ENCODE results near the gene RERE.
"Not testable (repeated sequence)": the region's sequence is repeated elsewhere in the genome, so short reads cannot be mapped to it uniquely, and the experiment has no call there.

Gene RERE

DNA sequence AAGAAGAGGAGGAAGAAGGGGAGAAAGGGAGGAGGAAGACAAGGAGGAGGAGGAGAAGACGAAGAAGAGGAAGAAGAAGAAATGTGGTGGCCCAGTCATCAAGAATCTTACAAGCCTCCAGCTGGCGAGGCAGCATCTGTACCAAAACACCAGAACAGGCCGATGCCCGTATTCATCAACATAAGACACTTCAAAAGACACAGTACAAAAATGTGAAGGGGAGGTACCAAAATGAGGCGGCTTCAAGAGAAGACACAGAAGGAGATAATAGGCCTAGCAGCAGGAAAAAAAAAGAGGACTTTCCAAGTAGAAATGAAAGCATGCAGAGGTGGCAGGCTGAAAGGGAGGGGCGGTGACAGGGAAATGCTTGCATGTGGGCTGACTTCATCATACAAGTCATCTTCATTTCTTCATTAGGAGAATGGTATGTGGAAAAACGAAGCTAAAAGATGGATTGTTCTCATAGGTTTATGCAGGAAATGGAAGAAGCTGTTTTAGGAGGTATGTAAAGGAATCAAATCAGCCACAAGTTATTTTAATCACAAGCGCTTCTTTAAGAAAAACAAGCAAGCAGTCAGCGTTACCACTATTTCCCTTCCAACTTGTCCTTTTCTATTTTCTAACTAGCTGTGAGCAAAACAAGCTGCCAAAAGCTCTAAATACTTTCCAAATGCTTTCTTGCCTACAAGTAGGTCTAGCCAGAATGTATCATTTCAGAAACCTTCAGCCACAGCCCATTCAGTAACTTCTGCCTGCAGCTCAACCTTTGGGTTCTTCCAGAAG lies 307.2 kb downstream of the RERE start:
- DNase-seq (ENCODE audit: low spot score): peak; percentile 30

DNA sequence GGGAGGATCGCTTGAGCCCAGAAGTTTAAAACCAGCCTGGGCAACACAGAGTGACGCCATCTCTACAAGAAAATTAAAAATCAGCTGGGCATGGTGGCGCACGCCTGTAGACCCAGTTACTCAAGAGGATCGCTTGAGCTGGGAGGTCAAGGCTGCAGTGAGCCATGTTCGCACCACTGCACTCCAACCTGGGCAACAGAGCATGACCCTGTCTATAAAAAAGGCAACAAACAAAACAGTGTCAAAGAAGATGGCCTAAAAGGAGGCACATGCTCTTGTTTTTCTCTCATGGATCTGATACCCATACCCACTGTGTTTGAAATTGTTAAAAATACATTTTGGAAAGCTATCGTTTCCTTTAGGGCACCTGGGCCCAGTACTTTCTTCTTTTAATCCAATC lies 307.9 kb downstream of the RERE start:
- no peak for DNase-seq (ENCODE audit: low spot score)

DNA sequence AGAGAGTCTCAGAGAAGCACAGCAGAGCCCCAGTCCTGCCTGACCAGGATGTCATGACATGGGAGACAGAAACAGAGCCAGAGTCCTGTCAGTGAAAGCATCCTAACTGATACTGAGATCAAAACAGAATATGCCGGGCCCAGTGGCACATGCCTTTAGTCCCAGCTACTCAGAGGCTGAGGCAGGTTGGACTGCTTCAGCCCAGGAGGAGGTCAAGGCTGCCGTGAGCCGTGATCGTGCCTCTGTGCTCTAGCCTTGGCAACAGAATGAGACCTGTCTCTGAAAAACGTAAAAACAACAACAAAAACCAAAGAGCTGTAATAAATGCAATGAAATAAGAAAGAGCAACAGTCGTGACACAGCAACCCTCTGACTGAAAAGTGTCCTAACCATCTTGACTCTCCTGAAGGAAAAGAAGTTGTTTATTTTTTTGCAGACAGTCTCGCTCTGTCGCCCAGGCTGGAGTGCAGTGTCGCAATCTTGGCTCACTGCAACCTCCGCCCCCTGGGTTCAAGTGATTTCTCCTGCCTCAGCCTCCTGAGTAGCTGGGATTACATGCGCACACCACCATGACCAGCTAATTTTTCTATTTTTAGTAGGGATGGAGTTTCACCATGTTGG lies 310.3 kb downstream of the RERE start:
- no peak for DNase-seq (ENCODE audit: low spot score)

DNA sequence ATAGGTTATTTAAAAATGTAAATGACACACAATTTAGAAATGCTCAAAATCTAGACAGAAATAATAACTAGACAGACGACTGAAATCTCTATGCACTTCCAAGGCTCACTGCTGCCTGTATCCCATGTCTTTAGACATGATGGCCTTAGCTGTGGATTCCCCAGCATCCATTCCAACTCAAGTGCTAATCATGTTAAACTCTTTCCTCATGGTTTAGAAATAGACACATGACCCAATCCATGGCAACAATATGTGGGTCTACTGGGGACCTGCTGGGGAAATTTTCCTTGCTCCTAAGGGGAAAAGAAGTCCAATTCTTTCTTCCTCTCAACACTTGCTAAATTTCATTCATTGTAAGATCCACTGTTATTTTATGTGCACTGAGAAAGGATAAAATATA lies 311.0 kb downstream of the RERE start:
- no peak for DNase-seq (ENCODE audit: low spot score)

DNA sequence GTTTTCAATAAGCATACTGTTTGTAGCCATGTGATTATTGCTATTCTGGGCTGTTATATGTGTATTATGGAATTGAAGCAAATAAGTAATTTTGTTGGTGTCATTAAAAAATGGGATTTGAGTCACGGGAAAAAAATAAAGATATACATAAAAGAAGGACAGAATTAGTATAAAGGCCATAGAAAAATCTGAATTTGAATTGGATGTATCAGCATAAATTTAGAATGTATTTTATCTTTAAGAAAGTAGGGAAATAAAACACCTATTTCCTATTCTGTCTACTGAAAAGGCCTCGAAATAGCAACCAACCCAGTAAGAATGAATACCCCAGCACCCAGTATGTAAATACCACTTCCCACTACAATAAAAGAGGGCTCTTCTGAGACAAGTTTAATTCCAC lies 313.6 kb downstream of the RERE start:
- no peak for DNase-seq (ENCODE audit: low spot score)

DNA sequence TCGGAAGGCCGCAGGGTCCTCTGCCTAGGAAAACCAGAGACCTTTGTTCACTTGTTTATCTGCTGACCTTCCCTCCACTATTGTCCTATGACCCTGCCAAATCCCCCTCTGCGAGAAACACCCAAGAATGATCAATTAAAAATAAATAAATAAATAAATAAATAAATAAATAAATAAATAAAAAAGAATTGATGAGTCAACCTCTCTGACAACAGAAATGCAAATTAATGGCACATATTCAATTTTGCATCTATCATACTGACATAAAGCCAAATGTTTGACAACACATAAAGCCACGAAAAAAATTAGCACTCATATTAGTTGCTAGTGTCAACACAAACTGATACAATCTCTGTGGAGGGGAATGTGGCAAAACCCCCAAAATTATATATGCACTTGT lies 314.5 kb downstream of the RERE start:
- not testable (repeated sequence) for DNase-seq (ENCODE audit: low spot score)

DNA sequence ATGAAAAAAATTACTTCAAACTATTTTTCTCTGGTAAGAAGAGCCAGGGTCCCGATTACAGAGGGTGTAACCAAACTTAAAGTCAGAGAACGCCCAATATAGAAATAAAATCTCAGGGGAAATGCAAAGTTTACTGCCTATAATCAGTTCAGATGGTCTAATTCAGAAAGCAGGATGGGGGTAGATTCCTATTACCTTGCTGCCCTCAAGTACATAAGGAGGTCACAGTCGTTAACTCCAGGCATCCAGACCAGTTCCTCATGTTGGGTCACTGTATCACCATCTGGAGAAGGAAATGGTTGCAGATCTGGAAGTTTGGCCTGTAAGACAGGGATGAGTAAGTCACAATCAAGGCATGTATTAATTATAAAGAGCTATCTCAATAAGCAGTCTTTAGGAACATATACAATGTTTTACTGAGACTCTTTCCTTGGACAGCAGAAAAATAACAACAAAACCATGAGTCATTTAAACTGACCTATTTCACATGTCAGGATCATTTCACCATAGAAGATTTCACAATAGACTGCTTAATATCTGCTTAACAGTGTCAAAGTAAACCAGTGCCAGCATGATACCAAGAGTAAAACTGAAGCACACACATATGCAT lies 320.1 kb downstream of the RERE start:
- DNase-seq (ENCODE audit: low spot score): no peak

DNA sequence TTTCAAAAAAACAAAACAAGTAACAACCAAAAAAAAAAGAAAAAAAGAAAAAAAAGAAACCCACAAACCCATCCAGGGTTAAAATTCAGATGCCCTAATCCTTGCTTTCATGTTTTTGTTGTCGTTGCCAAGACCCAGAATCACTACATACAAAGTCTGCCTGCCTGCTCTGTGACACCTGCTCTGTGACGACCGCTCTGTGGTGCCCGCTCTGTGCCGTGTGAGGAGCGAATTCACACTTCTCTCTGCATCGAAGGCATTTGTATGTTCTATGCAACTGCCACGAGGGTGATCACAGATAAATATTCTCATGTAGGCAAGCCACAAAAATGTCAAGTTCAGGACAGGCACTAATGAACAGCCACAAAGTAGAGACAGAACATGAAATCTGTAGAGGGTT lies 321.0 kb downstream of the RERE start:
- DNase-seq (ENCODE audit: low spot score): no peak

DNA sequence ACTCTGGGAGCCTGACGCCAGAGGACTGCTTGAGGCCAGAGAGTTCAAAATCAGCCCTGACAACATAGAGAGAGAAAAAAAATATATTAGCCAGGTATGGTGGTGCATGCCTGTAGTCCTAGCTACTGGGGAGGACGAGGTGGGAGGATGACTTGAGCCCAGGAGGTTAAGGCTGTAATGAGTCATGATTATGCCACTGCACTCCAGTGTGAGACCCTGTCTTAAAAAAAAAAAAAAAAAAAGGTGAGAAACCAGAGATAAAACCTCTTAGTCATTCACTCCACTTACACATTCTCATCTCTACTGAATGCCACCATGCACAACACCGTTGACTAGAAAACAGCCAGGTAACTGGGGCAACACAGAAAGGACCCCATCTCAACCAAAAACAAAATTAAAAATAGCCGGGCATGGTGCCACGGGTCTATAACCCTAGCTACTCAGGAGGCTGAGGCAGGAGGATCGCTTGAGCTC lies 321.5 kb downstream of the RERE start:
- DNase-seq (ENCODE audit: low spot score): peak; percentile 65

DNA sequence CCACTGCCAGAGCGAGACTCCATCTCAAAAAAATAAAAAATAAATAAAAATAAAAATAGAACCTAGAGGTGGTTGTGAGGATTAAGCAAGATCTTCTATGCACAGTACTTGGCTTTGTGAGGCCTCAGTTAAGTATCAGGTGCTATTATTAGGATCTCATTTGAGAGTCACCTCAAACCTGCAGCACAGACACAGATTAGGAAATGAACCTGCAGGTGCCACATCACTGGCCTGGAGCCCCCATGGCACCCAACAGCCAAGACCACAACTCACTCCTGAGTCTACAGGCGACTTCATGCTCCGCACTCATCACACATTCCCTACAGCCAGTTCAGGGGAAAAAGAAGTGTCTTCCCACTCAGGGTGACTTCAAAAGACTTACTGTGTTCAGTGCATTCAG lies 322.8 kb downstream of the RERE start:
- DNase-seq (ENCODE audit: low spot score): no peak

DNA sequence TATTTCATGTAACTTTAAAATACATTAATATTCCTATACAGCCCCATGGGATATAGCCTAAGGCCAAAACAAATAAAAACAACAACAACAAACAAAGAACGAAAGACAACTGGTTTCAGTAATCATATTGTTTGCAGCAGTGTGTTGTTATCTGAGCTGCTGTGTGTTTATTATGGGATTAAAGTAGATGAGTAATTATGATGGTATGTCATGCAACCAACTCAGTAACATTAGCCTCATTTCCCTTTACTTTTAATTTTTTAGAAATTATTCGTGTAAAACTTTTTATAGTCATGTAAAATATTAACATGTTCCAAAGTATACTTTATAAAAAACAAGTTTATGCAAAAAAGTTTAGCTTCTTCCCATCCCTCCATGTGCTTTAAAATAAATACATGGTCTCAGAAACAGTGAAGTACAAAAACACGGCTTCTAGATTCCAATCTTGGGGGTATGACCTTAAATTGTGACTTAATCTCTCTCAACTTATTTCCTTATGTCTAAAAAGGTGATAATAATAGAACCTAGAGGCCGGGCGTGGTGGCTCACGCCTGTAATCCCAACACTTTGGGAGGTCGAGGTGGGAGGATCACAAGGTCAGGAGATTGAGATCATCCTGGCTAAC lies 323.4 kb downstream of the RERE start:
- DNase-seq (ENCODE audit: low spot score): no peak

DNA sequence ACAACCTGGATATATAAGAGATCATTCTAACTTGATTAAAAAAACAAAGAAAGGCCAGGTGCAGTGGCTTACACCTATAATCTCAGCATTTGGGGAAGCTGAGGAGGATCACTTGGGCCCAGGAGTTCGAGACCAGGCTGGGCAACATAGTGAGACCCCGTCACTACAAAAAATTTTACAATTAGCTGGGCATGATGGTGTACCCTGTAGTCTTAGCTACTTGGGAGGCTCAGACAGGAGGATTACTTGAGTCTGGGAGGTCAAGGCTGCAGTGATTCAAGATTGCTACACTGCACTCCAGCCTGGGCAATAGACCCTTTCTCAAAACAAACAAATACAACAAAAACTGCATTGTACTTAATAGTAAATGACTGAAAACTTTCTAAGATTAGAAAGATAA lies 330.2 kb downstream of the RERE start:
- DNase-seq (ENCODE audit: low spot score): no peak

DNA sequence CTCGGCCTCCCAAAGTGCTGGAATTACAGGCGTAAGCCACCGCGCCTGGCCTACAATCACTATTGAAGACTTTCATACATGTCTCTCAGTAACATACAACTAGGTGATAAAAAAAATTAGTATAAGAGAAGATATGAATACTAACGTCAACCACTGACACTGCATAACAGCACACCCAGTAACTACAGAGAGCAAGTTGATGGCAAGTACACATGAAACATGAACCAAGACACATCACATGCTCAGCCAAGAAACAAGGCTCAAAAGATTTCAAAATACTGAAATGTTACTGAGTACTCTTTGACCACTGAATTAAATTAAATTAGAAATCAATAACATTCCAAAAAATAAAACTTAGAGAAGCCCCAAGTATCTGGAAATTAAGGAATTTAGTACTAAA lies 331.4 kb downstream of the RERE start:
- no peak for DNase-seq (ENCODE audit: low spot score)

DNA sequence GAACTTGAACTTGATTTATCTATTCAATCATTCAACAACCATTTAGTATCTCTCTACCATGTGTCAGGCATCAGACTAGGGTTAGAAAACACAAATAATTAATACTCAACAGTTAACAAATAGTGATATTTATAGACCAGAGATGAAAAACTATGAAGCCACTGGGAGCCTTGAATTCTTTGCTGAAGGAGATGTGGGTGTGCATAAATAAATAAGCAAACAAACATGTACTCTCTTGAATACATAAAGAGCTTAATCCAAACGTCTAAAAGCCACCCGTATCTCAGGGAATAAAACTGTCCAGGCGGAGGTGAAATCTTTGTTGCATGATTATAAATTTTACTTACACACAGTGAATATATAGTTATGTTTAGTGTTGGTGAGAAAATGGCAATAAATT lies 333.9 kb downstream of the RERE start:
- no peak for DNase-seq (ENCODE audit: low spot score)

DNA sequence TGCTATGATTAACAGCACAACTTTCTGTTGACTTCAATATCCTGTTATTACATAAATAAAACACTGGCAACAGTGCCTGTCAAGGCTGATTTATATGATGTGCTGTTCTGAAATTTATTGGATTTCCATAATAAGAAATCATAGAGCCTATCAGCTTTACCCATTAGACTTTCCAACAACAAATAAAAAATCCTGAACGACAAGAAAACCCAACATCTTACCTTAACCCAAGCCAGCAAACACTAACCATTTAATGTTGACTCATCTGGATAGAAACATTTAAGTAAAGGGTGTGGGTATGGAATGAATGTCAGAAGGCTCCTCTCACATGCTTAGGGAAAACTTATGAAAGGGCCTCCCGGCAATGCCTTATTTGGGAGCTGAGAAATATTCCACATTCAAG lies 334.5 kb downstream of the RERE start:
- no peak for DNase-seq (ENCODE audit: low spot score)

DNA sequence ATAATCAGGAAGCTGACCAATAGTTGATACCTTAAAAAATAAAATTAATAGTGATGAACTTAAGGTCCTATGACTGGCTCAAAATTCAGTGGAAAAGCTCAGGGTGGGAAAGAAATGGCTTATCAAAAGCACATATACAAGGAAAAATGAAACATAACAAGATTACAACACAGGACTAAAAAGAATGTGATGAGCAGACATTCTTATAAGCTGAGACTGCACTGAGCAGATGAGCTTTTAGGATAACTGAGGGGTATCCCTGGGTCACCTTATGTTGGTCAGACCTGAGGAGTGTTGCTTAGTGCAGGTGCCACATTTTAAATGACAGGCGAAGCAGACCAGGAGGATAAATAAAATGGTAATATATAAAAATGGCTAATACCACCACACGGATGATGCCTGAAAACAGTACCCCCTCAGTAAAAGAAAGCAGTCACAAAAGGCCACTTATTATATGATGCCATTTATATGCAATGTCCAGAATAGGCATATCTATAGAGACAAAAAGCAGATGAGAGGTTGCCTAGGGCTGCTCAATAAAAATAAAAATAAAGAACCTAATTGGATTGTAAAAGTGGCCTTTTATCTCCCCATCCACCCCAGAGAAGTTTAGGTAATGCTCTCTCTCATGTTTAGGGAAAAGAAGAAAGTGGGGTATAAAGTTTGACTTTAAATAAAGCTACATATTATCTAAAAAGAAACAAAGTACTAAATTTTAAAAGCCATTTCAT lies 335.6 kb downstream of the RERE start:
- no peak for DNase-seq (ENCODE audit: low spot score)

DNA sequence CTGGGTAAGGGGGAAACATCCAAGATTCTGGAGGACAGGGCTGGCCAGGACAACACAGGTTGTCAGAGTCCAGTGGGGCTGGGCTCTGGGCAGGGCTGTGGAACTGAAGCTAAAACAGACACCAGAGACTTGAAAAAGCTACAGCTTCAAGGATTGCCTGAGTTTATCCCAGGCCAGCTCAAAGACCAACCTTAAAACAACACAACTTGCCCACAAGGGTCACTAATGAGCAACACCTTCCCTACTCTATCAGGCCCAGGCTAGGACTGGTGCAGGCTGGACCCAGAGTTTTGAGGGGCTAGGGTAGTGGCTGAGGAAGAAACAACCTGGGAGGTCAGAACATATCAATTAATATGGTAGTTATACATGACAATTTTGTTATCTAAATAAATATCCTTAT lies 338.9 kb downstream of the RERE start:
- no peak for DNase-seq (ENCODE audit: low spot score)

DNA sequence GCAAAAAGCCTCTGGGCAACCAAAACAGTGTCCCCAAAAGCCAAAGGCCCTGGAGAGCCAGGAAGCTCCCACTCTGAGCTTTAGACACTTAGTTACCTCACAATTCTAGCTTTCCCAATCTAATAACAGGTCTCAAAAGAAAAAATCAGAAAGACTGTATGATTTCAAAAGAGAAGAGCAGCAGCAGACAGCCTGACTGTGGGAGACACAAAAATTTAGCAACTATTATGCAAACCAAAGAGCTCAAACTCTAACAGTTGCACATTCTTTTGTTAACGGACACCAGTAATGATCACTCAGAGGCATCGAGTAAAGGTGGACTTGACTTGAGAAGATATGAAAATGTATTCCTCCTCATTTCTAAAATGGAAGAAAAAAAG lies 339.5 kb downstream of the RERE start:
- DNase-seq (ENCODE audit: low spot score): no peak

DNA sequence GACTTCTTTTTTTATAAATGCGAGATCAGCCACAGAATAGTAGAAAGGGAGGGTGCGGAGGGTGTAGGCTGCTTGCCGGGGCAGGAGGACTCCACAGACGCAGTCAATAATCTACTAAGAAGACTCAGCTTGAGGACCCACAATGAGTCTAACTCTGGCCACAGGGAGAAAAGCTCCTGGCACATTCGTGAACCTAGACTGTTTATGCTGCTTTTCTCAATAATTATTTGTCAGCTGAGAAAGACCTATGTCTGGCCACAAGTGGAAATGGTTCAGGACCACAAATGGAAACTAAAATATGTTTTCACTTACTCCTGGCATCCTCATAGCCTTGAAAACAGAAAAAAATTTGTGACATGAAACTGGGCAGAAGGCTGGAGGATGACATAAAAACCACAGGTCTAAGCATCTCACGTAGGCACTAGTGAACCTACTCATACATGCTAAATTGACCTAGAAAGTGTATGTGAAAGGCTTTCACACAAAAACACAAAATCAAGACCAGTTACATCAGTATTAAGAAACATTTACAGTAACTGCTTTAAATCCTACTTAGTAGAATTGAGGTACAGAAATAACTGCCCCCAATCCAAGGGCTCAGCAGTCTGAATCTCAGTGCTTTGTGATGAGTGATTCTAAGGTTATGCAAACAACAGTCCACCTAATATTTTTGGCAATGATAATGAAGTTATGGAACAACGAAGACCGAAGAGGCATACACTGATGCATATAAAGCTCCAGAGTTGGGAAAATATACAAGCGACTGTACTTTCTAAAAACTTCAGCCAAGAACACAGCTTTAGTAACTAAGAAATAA lies 340.1 kb downstream of the RERE start:
- peak; percentile 67 for DNase-seq (ENCODE audit: low spot score)

DNA sequence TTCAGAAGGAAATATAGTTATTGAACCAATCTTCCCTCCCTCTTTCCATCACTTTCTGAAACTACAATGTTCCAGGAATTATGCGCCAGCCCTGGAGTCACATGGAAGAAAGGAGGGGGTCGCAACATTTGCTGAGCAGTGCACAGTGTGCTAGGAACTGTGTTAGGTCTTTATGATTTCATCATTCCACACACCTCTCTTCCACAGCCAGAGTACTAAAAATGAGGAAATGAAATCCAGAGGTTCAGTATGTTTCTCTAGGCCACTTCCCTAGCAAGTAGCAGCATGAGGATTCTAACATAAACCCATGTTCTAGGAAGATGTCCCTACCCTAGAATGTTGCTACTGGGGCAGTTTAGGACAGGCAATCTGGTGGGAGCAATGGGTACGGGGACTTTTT lies 341.4 kb downstream of the RERE start:
- no peak for DNase-seq (ENCODE audit: low spot score)

DNA sequence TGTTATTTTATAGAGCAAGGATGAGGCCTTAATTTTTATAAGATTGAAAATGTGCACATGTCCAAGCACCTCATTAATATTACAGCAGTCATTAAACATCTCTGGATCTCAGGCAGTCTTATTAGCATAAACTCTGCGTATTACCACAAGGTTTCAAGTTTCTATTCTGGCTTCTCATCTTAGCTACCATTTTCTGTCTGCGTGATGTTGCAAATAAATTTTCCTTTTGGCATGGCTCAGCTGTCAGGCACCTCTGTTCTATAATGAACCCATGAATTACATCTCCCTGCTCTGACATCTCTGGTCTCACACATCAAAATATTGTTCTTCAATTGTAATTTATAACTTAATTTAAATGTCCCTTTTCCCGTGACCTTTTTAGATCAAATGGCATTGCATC lies 343.1 kb downstream of the RERE start:
- no peak for DNase-seq (ENCODE audit: low spot score)

Data from activated CD4-positive, alpha-beta T cell treated with anti-CD3 and anti-CD28 coated beads, Interleukin-2, Interleukin-4, amounts not matched to agents 100 ng/mL and 50 ng/mL, durations not matched to agents 16 hours and 8 hours (primary cell).